Measurements from ENCODE around the gene FAM234B.

DNA sequence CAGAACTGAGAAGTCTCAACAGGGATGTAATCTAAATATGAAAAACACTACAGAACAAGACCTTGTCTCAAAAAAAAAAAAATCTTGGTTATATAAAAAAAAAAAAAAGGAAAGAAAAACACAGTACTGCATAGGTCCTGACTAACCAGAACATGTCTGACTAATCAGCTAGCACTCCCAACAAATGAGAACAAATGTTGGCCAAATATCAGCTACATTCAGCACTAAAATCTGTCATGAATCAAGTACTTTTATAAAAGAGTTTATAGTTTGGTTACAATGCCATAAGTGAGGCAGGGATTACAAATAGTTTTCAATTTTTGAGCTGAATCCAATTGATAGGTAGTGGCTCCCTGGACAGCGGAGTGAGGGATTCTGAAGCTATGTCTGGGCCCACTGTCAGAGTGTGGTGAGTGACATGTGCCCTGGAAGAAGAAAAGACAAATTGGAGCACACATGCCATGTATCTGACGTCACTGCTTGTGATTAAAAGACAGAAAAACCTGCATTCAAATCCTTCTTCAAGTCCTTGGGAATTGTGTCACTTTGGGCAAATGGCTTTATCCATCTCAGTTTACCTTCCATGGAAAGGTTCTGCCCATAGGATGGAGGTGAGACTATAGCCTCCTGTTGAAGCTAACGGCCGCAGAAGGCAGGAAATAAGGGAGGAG is 5.6 kb upstream of the FAM234B start:
- no peak for TF ChIP-seq EP300 (IDR thresholded peaks at IDR 0.05)
- TF ChIP-seq, protein P1, sequence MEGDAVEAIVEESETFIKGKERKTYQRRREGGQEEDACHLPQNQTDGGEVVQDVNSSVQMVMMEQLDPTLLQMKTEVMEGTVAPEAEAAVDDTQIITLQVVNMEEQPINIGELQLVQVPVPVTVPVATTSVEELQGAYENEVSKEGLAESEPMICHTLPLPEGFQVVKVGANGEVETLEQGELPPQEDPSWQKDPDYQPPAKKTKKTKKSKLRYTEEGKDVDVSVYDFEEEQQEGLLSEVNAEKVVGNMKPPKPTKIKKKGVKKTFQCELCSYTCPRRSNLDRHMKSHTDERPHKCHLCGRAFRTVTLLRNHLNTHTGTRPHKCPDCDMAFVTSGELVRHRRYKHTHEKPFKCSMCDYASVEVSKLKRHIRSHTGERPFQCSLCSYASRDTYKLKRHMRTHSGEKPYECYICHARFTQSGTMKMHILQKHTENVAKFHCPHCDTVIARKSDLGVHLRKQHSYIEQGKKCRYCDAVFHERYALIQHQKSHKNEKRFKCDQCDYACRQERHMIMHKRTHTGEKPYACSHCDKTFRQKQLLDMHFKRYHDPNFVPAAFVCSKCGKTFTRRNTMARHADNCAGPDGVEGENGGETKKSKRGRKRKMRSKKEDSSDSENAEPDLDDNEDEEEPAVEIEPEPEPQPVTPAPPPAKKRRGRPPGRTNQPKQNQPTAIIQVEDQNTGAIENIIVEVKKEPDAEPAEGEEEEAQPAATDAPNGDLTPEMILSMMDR (IDR thresholded peaks at IDR 0.05), result no peak

Data from esophagus muscularis mucosa (tissue), 3 donors.